Right ventricle myocardium superior (tissue), 1 donor: Measurements from ENCODE around the gene TRIM72. TPM values are rescaled to one million over a fixed set of nuclear protein-coding genes. Genes with fewer than 3 reads are reported as not detected.
"Not testable (repeated sequence)": the region's sequence is repeated elsewhere in the genome, so short reads cannot be mapped to it uniquely, and the experiment has no call there.

Source experiments
- ATAC-seq: fragments of 200-7000 bp; cut with Tn5 transposase; one replicate; pipeline ENCODE4 v1.9.1; 2020; ENCODE audit warnings: mild to moderate bottlenecking; ENCODE audit not compliant: poor library complexity
- DNase-seq: peaks from one replicate; pipeline ENCODE4 v3.0.0-alpha.2; 2020
- intact Hi-C: fragments of 100-400 bp; cut with DNase I; formaldehyde crosslinking; loops from one replicate; pipeline ENCODE4 v1.11.2; 2022
- total RNA-seq: library from RNA; stranded (reverse); fragmentation: NEBNext Ultra II Directional; extraction: Animal tissue kit (Norgen Biotek cat#: 25700); gene quantifications from one replicate; pipeline ENCODE4 v1.2.1, GENCODE V29; 2021
- donor health status: DM: no; HTN: yes; CAD: no; lungs with severe emphysema.

Gene TRIM72
- total RNA-seq, 1 donor from 2014 or later, result 0.70 TPM

- DNase-seq (no peak), ATAC-seq (no peak)
- intact Hi-C loops, result no loop called here
Observed at GRCh38 chr16:31270795-31271194, 56.9 kb downstream of the TRIM72 start.

- no peak for DNase-seq
- intact Hi-C loops, result no loop called here
- no peak for ATAC-seq
Observed at GRCh38 chr16:31271621-31272190, 57.8 kb downstream of the TRIM72 start.

DNA sequence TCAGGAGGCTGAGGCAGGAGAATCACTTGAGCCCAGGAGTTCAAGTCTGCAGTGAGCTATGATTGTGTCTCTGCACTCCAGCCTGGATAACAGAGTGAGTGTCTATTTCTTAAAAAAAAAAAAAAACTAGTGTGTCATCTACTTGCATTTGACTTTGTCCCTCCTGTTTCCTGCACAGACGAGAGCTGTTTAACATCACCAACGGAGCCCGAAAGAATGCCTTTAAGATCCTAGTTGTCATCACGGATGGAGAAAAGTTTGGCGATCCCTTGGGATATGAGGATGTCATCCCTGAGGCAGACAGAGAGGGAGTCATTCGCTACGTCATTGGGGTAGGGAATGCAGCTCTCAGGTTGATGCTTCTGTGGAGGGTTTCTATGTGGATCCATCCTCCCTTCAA lies 59.3 kb downstream of the TRIM72 start:
- DNase-seq (no peak), ATAC-seq (no peak)
- intact Hi-C loops, result no loop called here

DNA sequence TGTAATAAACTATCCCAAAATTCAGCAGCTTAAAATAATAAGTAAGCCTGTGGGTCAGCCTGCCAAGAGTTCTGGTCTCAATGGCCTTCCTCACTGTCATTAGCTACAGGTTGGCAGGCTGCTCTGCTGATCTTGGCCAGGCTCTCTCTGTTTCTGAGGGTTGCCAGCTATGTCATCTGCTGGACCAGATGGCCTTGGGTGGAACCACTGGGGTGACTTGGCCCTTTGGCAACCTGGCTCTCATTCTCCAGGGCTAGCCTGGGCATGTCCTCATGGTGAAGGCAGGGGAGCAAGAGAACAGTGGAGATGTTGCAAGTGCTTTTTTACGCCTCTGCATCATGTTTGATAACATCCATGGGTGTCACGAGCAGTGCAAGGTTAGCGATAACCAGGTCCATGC lies 59.8 kb downstream of the TRIM72 start:
- no peak for ATAC-seq

GRCh38 chr16:31274831-31275816 lies 61.2 kb downstream of the TRIM72 start:
- ATAC-seq (no peak), DNase-seq (no peak)
- intact Hi-C loops, result no loop called here

More for the DNA sequence above, 59.8 kb downstream of the TRIM72 start:
- intact Hi-C loops, result no loop called here
- DNase-seq, result no peak

DNA sequence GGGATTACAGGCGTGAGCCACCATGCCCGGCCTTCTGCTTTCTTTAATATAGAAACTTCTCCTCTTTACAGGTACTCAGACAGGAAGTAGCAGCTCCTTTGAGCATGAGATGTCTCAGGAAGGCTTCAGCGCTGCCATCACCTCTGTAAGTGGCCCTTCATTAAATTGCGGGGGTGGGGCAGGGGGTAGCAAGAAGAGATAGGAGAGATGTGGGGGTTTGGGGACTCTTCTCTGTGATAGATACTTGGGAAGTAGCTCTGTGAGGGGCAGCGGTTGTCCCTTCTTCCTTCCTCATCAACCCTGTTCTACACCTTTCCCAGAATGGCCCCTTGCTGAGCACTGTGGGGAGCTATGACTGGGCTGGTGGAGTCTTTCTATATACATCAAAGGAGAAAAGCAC lies 62.7 kb downstream of the TRIM72 start:
- intact Hi-C loops, result no loop called here
- ATAC-seq, result no peak
- DNase-seq, result no peak

DNA sequence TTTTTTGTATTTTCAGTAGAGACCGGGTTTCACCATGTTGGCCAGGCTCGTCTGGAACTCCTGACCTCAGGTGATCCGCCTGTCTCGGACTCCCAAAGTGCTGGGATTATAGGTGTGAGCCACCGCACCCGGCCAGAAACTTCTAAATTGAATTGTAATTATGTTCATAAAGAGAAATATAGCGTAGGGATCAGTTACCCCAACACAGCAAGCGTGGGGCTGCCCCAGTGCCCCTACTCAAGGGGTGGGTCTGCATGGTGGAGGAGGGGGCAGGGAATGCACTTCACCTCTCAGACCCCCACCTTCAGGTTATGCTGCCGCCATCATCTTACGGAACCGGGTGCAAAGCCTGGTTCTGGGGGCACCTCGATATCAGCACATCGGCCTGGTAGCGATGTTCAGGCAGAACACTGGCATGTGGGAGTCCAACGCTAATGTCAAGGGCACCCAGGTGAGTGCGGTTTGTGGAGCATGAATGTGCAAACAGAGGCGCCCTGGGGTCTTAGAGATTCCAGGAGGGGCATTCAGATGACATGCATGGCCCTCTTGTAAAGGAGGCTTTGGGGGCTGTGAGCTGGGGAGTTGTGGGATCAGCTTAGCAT lies 63.8 kb downstream of the TRIM72 start:
- intact Hi-C loops, result no loop called here
- no peak for ATAC-seq
- DNase-seq, result no peak

GRCh38 chr16:31278853-31279252 lies 64.9 kb downstream of the TRIM72 start:
- intact Hi-C loops, DNase-seq, ATAC-seq: not testable (repeated sequence)

Other genes starting within 250 kb of the TRIM72 start
- 6.7 TPM for gene HSD3B7, start 228.9 kb upstream of the TRIM72 start, total RNA-seq
- 0.48 TPM for gene STX1B, start 203.5 kb upstream of the TRIM72 start, total RNA-seq
- gene STX4, start 180.6 kb upstream of the TRIM72 start, total RNA-seq, result 39.5 TPM
- 4.4 TPM for gene ZNF668, start 139.9 kb upstream of the TRIM72 start, total RNA-seq
- 8.3 TPM for gene ZNF646, start 139.7 kb upstream of the TRIM72 start, total RNA-seq
- 0.81 TPM for gene PRSS53, start 125.2 kb upstream of the TRIM72 start, total RNA-seq
- 40.0 TPM for gene VKORC1, start 119.3 kb upstream of the TRIM72 start, total RNA-seq
- 84.3 TPM for gene BCKDK, start 105.7 kb upstream of the TRIM72 start, total RNA-seq
- 60.3 TPM for gene KAT8, start 96.5 kb upstream of the TRIM72 start, total RNA-seq
- gene PRSS8, start 78.4 kb upstream of the TRIM72 start, total RNA-seq, result not detected
- 2.2 TPM for gene PRSS36, start 64.1 kb upstream of the TRIM72 start, total RNA-seq
- 79.3 TPM for gene FUS, start 34.0 kb upstream of the TRIM72 start, total RNA-seq
- 8.2 TPM for gene PYCARD, start 11.4 kb upstream of the TRIM72 start, total RNA-seq
- gene PYDC1, start 3.0 kb downstream of the TRIM72 start, total RNA-seq, result not detected
- 8.6 TPM for gene ITGAM, start 45.9 kb downstream of the TRIM72 start, total RNA-seq
- 1.2 TPM for gene ITGAX, start 141.1 kb downstream of the TRIM72 start, total RNA-seq
- not detected for gene ITGAD, start 179.2 kb downstream of the TRIM72 start, total RNA-seq
- gene COX6A2, start 214.2 kb downstream of the TRIM72 start, total RNA-seq, result 1,514 TPM
- gene ZNF843, start 228.7 kb downstream of the TRIM72 start, total RNA-seq, result 1.9 TPM
- gene ARMC5, start 245.4 kb downstream of the TRIM72 start, total RNA-seq, result 5.8 TPM